ENCODE measurements around the gene CLN3. TPM values are rescaled to one million over a fixed set of nuclear protein-coding genes. Genes with fewer than 3 reads are reported as not detected.

Gene CLN3
- total and polyA plus RNA-seq, 9 of the 15 experiments (the other 6 are each of a cell fraction or from before 2014, with no cell fraction given) = 2.5 to 27.1 (median 11.6) TPM

- TF ChIP-seq TCF3 (CRISPR knock-in tag; IDR thresholded peaks at IDR 0.05) = no peak; the same call in 1 of the 2 replicates
- TF ChIP-seq SMAD2 (IDR thresholded peaks at IDR 0.05; ENCODE audit: low read depth, low read length) = no peak
- TF ChIP-seq SMC3 (conservative IDR thresholded peaks at IDR 0.05; ENCODE audit: insufficient read depth, low read depth, low read length) = no peak
- 0 out of 2 replicates have a peak, but pooled peaks have one; percentile 37 for TF ChIP-seq RNF2 (IDR thresholded peaks at IDR 0.05)
- no peak for TF ChIP-seq PURB (CRISPR knock-in tag; IDR thresholded peaks at IDR 0.05; ENCODE audit: low read depth)
- no peak for TF ChIP-seq GABPB2 (CRISPR knock-in tag; conservative IDR thresholded peaks at IDR 0.05)
- no peak for TF ChIP-seq HBP1 (CRISPR knock-in tag; IDR thresholded peaks at IDR 0.05)
- no peak for TF ChIP-seq TEAD1 (CRISPR knock-in tag; IDR thresholded peaks at IDR 0.05)
- no peak for TF ChIP-seq GABPB1 (CRISPR knock-in tag; IDR thresholded peaks at IDR 0.05)
- TF ChIP-seq BRD9 (IDR thresholded peaks at IDR 0.05; ENCODE audit: low read depth, partially characterized antibody) = peak; percentile 35
- 0 out of 2 replicates have a peak, but pooled peaks have one; percentile 18 for TF ChIP-seq ZNF143 (CRISPR knock-in tag; IDR thresholded peaks at IDR 0.05)
- no peak for TF ChIP-seq DMBX1 (CRISPR knock-in tag; IDR thresholded peaks at IDR 0.05; ENCODE audit: borderline replicate concordance)
- no peak for TF ChIP-seq KLF16 (IDR thresholded peaks at IDR 0.05)
- TF ChIP-seq, protein P1, sequence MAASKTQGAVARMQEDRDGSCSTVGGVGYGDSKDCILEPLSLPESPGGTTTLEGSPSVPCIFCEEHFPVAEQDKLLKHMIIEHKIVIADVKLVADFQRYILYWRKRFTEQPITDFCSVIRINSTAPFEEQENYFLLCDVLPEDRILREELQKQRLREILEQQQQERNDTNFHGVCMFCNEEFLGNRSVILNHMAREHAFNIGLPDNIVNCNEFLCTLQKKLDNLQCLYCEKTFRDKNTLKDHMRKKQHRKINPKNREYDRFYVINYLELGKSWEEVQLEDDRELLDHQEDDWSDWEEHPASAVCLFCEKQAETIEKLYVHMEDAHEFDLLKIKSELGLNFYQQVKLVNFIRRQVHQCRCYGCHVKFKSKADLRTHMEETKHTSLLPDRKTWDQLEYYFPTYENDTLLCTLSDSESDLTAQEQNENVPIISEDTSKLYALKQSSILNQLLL (CRISPR knock-in tag; IDR thresholded peaks at IDR 0.05; ENCODE audit: borderline replicate concordance) = no peak
- TF ChIP-seq, protein P2, sequence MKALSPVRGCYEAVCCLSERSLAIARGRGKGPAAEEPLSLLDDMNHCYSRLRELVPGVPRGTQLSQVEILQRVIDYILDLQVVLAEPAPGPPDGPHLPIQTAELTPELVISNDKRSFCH (CRISPR knock-in tag; IDR thresholded peaks at IDR 0.05) = no peak
- TF ChIP-seq, protein P2 (tag; IDR thresholded peaks at IDR 0.05) = 0 out of 2 replicates have a peak, but pooled peaks have one; percentile 13
- peak; percentile 67 for TF ChIP-seq CHD1 (IDR thresholded peaks at IDR 0.05; ENCODE audit: low read length)
- peak; percentile 79 for TF ChIP-seq POLR2G (IDR thresholded peaks at IDR 0.05; ENCODE audit: low read depth, low read length)
- no peak for TF ChIP-seq ZNF253 (CRISPR knock-in tag; conservative IDR thresholded peaks at IDR 0.05)
- no peak for TF ChIP-seq FOXK1 (CRISPR knock-in tag; IDR thresholded peaks at IDR 0.05; ENCODE audit: borderline replicate concordance)
- no peak for TF ChIP-seq MCM3 (IDR thresholded peaks at IDR 0.05)
- TF ChIP-seq SETDB1 (IDR thresholded peaks at IDR 0.05; ENCODE audit: low read length) = no peak
- peak in 1 of 2 experiments; percentile 39; a peak in 2 of 4 replicates for TF ChIP-seq RCOR1 (IDR thresholded peaks at IDR 0.05; ENCODE audit: borderline replicate concordance in 1 of 2, low read depth in 2 of 2, low read length in 2 of 2)
- TF ChIP-seq ZBTB2 (IDR thresholded peaks at IDR 0.05) = peak; percentile 48; the same call in 1 of the 2 replicates
- 0 out of 2 replicates have a peak, but pooled peaks have one; percentile 14 for TF ChIP-seq MTA1 (IDR thresholded peaks at IDR 0.05; ENCODE audit: borderline replicate concordance)
- no peak for TF ChIP-seq GTF2A2 (tag; IDR thresholded peaks at IDR 0.05)
These were observed 474 bp downstream of the CLN3 start (continued) for GRCh38 chr16:28491230-28491969.
